ENCODE data around the gene CRIM1. TPM values are rescaled to one million over a fixed set of nuclear protein-coding genes. Genes with fewer than 3 reads are reported as not detected.

CRIM1 gene
- total RNA-seq, 1 donor from 2014 or later: 105 TPM

GRCh38 chr2:36452260-36452659, 96.7 kb downstream of the CRIM1 start:
- H3K4me1 ChIP-seq: peaks cover 53% of the 10 kb centered on the region
- H3K9me3 ChIP-seq: no peaks in the 10 kb centered on the region
- DNase-seq (no peak), ATAC-seq (no peak)
- no peaks in the 10 kb centered on the region for H3K27me3 ChIP-seq (ENCODE audit: low read depth)
- intact Hi-C loops (cut with DNase I): no loop called here
- H3K36me3 ChIP-seq: peaks cover 29% of the 10 kb centered on the region
- no peak overlapping the region for H3K27ac ChIP-seq
- H3K4me3 ChIP-seq: no peak overlapping the region
- no peak for TF ChIP-seq CTCF (IDR thresholded peaks at IDR 0.05)

DNA sequence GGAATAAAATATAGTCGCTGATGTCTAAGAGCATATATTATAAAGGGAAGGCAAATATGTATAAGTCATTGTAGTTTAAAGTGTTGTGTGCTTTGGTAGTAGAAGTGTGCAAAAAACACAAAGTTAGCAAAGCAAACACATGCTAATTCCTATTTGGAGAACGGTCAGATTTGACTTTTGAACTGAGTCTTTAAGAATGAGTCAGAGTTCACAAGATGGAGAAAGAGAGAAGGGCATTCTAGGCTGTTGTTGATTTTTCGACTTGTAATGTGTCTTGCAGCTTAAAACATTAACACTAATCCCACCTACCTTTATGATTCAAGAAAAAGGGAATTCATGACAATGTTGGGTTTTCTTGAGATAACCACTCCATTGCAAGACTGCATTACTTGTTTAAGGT, 98.1 kb downstream of the CRIM1 start:
- DNase-seq (no peak), ATAC-seq (no peak)
- Histone ChIP-seq H3K27me3 (ENCODE audit: low read depth) (no peaks in the 10 kb centered on the region), H3K4me3 (no peak overlapping the region), H3K36me3 (peaks cover 24% of the 10 kb centered on the region), H3K4me1 (peaks cover 57% of the 10 kb centered on the region), H3K27ac (no peak overlapping the region), H3K9me3 (no peaks in the 10 kb centered on the region)
- TF ChIP-seq CTCF (IDR thresholded peaks at IDR 0.05): no peak
- intact Hi-C loops (cut with DNase I): no loop called here

GRCh38 chr2:36455011-36455410, 99.4 kb downstream of the CRIM1 start:
- Histone ChIP-seq H3K9me3 (no peaks in the 10 kb centered on the region), H3K27ac (no peak overlapping the region), H3K36me3 (peaks cover 18% of the 10 kb centered on the region), H3K27me3 (ENCODE audit: low read depth) (no peaks in the 10 kb centered on the region), H3K4me1 (peaks cover 63% of the 10 kb centered on the region), H3K4me3 (no peak overlapping the region)
- DNase-seq (no peak), ATAC-seq (no peak)
- intact Hi-C loops (cut with DNase I): no loop called here
- TF ChIP-seq CTCF (IDR thresholded peaks at IDR 0.05): no peak

DNA sequence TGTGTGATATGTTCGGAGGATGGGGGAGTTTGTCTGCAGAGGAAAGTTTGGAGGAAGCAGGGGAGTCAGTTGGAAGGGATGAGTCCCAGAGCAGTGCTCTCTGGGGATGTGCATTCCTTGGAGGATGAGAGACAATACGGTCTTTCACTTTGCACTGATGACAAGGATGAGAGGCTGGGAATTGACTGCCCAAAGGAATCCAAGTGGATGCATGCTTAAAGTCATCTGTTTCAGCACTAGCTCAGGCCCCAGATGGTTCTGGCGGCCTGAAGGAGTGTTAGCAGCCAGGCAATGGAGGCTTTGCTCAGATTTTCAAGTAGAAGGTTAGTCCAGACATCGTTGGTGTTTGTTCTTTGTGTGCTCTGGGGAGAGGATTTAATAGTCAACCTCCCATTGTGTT, 100.2 kb downstream of the CRIM1 start:
- Histone ChIP-seq H3K27me3 (ENCODE audit: low read depth) (no peaks in the 10 kb centered on the region), H3K9me3 (no peaks in the 10 kb centered on the region), H3K27ac (peak overlapping the region; percentile 48), H3K4me3 (no peak overlapping the region), H3K4me1 (peaks cover 63% of the 10 kb centered on the region), H3K36me3 (peaks cover 15% of the 10 kb centered on the region)
- ATAC-seq (no peak), DNase-seq (no peak)
- no peak for TF ChIP-seq CTCF (IDR thresholded peaks at IDR 0.05)
- intact Hi-C loops (cut with DNase I): no loop called here

DNA sequence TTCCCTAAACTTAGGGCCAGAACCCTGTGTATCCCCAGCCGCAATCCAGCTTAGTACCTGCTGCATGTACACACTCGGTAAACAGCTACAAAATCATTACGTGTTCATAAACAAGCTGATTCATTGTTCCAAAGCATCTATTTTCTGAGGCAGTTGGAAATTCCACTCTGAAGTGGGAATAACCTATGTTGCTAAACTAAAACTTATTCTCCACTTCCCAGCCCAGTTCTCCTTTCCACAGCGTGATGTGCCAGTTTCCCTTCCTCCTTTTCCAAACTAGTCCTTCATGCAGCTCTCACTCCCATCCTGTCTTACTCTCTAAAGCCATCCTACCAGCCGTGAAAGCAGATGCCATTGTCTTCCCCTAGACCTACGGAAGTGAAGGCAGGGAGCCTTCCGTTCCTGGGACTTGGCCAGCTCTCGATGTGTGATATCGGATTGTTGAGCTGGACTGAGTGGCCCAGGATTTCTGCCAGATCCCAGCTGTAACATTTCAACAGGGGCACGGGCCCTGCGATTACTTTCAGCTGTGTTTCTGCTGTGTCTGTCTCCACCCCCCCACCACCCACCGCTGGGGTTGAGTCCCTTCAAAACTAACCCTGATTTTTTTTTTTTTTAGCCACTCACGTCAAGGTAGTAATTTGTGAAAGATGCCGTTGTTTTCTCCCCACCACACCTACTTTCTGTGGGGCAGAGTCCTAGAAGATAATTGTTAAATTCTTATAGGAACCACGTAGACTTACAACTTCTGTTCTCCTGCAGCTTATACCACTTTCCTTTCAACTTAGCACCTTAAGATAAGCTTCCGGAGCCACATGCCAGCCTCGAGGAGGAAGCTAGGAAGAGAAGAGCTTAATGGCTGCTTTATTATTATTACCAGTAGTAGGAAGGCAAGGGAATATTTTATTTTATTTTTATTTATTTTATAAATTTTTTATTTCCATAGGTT, 100.9 kb downstream of the CRIM1 start:
- peak overlapping the region; percentile 48 for H3K27ac ChIP-seq
- H3K4me1 ChIP-seq: peaks cover 63% of the 10 kb centered on the region
- H3K4me3 ChIP-seq: no peak overlapping the region
- H3K36me3 ChIP-seq: peaks cover 8% of the 10 kb centered on the region
- ATAC-seq: peak; percentile 53 to 76
- no peak for TF ChIP-seq CTCF (IDR thresholded peaks at IDR 0.05)
- no peaks in the 10 kb centered on the region for H3K27me3 ChIP-seq (ENCODE audit: low read depth)
- intact Hi-C loops (cut with DNase I): no loop called here
- DNase-seq: peak; percentile 63
- H3K9me3 ChIP-seq: no peaks in the 10 kb centered on the region

Measured in lower lobe of right lung (tissue), 2 donors.